Colonic mucosa (tissue), 4 donors: Measurements from ENCODE around the gene URGCP. TPM values are rescaled to one million over a fixed set of nuclear protein-coding genes. Genes with fewer than 3 reads are reported as not detected.
"Not testable (repeated sequence)": the region's sequence is repeated elsewhere in the genome, so short reads cannot be mapped to it uniquely, and the experiment has no call there.

Experiments
- DNase-seq: peaks from one replicate; pipeline ENCODE4 v3.0.0-alpha.2; 2020
- H3K27ac ChIP-seq: fragments of 200-600 bp; one replicate; pipeline ENCODE4 v1.8.0; 2021
- H3K27me3 ChIP-seq: fragments of 200-600 bp; one replicate; pipeline ENCODE4 v1.8.0; 2021
- H3K36me3 ChIP-seq: fragments of 200-600 bp; one replicate; pipeline ENCODE4 v1.8.0; 2021
- H3K4me1 ChIP-seq: fragments of 200-600 bp; one replicate; pipeline ENCODE4 v1.8.0; 2021; ENCODE audit warnings: mild to moderate bottlenecking
- H3K4me3 ChIP-seq: fragments of 200-600 bp; one replicate; pipeline ENCODE4 v1.8.0; 2021
- H3K9ac ChIP-seq, 2 donors: one replicate each; pipeline ENCODE4 v1.7.0; 2013; ENCODE audit warnings: control low read depth in 2 of 2, low read depth in 2 of 2, low read length in 2 of 2
- H3K9me3 ChIP-seq: fragments of 200-600 bp; one replicate; pipeline ENCODE4 v1.8.0; 2021
- intact Hi-C: fragments of 100-400 bp; cut with DNase I; formaldehyde crosslinking; loops from one replicate; pipeline ENCODE4 v1.14.1; 2022
- total RNA-seq, 2 donors: library from RNA; stranded (reverse); fragmentation: NEBNext Ultra II Directional in 1 of 2; extraction: Animal tissue kit (Norgen Biotek cat#: 25700) in 1 of 2; gene quantifications; one replicate each; pipeline ENCODE4 v1.2.1, GENCODE V29; 2021
- TF ChIP-seq, protein P1 (sequence below): fragments of 200-600 bp; IDR thresholded peaks from one replicate; pipeline ENCODE4 v1.8.0; 2022; ENCODE audit warnings: antibody characterized with exemption, mild to moderate bottlenecking
- donor health status: healthy.
- donor health status: DM: no; HTN: no; CAD: no.
- donor health status: DM: no; HTN: no; CAD: no.

URGCP gene
- total RNA-seq, 2 donors from 2014 or later = 45.5 to 65.7 TPM

DNA sequence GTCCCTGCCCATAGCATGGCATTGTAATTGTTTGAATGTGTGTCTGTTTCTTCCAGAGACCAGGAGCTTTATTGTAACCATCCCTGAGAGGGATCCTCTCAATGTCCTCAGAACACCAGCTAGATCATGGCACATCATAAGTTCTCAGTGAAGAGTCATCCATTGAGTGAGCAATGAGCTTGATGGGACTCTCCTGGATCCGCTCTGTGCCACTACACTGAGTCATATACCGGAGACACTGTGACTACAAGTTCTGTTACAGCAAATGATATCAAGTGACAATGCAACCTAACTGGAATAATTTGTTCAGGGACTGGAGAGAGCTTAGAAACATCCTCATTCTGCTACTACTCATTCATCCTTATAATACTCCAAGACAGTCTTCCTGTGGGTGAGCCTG, 62.1 kb downstream of the URGCP start:
- intact Hi-C loops = no loop called here
- DNase-seq = no peak

DNA sequence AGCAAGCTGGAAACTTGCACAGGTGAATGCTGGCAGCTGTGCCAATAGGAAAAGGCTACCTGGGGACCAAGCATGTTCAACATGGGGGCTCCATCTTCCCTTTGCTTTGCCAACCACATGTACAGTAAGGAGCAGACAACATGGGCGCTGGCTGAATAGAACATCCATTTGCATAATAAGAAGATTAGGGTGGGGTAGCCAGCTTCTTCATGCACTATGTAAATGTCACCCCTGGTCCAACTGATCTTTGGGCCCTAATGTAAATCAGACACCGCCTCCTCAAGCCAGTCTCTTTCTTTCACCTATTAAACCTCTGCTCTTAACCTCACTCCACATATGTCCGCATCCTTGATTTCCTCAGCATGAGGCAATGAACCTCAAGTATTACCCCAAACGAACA, 63.1 kb downstream of the URGCP start:
- DNase-seq = no peak
- Histone ChIP-seq H3K4me3 (no peak overlapping the region), H3K27ac (no peak overlapping the region), H3K4me1 (no peaks in the 10 kb centered on the region), H3K9ac (no peak overlapping the region), H3K9me3 (no peaks in the 10 kb centered on the region), H3K36me3 (no peaks in the 10 kb centered on the region), H3K27me3 (no peaks in the 10 kb centered on the region)
- TF ChIP-seq, protein P1, sequence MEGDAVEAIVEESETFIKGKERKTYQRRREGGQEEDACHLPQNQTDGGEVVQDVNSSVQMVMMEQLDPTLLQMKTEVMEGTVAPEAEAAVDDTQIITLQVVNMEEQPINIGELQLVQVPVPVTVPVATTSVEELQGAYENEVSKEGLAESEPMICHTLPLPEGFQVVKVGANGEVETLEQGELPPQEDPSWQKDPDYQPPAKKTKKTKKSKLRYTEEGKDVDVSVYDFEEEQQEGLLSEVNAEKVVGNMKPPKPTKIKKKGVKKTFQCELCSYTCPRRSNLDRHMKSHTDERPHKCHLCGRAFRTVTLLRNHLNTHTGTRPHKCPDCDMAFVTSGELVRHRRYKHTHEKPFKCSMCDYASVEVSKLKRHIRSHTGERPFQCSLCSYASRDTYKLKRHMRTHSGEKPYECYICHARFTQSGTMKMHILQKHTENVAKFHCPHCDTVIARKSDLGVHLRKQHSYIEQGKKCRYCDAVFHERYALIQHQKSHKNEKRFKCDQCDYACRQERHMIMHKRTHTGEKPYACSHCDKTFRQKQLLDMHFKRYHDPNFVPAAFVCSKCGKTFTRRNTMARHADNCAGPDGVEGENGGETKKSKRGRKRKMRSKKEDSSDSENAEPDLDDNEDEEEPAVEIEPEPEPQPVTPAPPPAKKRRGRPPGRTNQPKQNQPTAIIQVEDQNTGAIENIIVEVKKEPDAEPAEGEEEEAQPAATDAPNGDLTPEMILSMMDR = no peak
- intact Hi-C loops = no loop called here

More for the DNA sequence above, 62.1 kb downstream of the URGCP start:
- Histone ChIP-seq H3K9ac (no peak overlapping the region), H3K9me3 (no peaks in the 10 kb centered on the region), H3K36me3 (no peaks in the 10 kb centered on the region), H3K27me3 (no peaks in the 10 kb centered on the region), H3K4me3 (no peak overlapping the region), H3K27ac (no peak overlapping the region), H3K4me1 (no peaks in the 10 kb centered on the region)
- TF ChIP-seq, protein P1 = no peak

GRCh38 chr7:43838201-43838658, 68.2 kb downstream of the URGCP start:
- no peak overlapping the region for H3K9ac ChIP-seq
- no peaks in the 10 kb centered on the region for H3K36me3 ChIP-seq
- no peaks in the 10 kb centered on the region for H3K27me3 ChIP-seq
- no peak overlapping the region for H3K27ac ChIP-seq
- intact Hi-C loops = loop anchor here (5.0 kb wide), 3 partner anchors 116 to 261 kb away; no protein-coding TSS in a partner anchor
- TF ChIP-seq, protein P1 = no peak
- H3K4me3 ChIP-seq = no peak overlapping the region
- no peaks in the 10 kb centered on the region for H3K4me1 ChIP-seq
- no peak for DNase-seq
- H3K9me3 ChIP-seq = no peaks in the 10 kb centered on the region

DNA sequence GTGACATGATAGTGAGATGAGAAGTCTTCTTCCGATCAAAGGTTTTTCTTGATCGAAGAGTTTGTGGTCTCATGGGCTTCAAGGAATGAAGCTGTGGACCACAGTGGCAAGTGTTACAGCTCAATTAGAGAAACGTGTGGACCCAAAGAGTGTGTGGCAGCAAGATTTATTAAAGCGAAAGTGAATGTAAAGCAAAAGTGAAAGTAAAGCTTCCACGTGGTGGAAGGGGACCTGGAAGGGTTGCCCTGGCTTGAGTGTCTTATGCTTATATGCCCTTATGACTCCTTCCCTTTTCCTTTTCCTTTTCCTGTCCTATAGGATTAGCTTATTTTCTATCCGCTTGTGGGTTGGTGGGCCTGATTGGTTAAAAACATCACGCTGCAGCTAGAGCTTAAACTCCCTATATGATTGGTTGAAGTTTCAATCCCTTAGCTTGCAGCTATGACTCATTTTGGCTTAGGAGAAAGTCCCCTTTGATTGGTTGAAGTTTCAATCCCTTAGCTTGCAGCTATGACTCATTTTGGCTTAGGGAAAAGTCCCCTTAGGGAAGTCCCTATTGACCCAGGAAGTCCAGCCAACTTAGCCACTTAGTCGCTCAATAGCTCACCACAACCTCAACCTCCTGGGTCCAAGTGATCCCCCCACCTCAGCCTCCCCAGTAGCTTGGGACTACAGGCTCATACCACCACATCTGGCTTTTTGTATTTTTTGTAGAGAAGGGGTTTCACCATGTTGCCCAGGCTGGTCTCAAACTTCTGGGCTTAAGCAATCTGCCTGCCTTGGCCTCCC, 71.7 kb downstream of the URGCP start:
- DNase-seq = no peak
- intact Hi-C loops = loop anchor here (5.0 kb wide), 3 partner anchors 112 to 257 kb away; no protein-coding TSS in a partner anchor
- Histone ChIP-seq H3K9ac (no peak overlapping the region), H3K27ac (no peak overlapping the region), H3K27me3 (no peaks in the 10 kb centered on the region), H3K4me3 (no peak overlapping the region), H3K4me1 (no peaks in the 10 kb centered on the region), H3K36me3 (no peaks in the 10 kb centered on the region), H3K9me3 (no peaks in the 10 kb centered on the region)
- TF ChIP-seq, protein P1 = no peak

GRCh38 chr7:43830917-43831316, 75.5 kb downstream of the URGCP start:
- H3K9ac ChIP-seq, DNase-seq, H3K9me3 ChIP-seq, intact Hi-C loops, H3K36me3 ChIP-seq, H3K27me3 ChIP-seq, H3K4me3 ChIP-seq, H3K4me1 ChIP-seq, H3K27ac ChIP-seq: not testable (repeated sequence)

Other genes starting within 250 kb of the URGCP start
- 10 to 100 TPM; 24.8 to 45.1 TPM for gene COA1, start 177.1 kb downstream of the URGCP start, total RNA-seq
- 10 to 100 TPM in 1 of 2 donors, 1 to 10 TPM in 1; 5.4 to 14.7 TPM for gene BLVRA, start 147.9 kb downstream of the URGCP start, total RNA-seq
- gene MRPS24, start 37.1 kb downstream of the URGCP start, total RNA-seq = 100 to 1,000 TPM; 102 to 160 TPM
- gene UBE2D4, start 19.8 kb upstream of the URGCP start, total RNA-seq = 10 to 100 TPM in 1 of 2 donors, 1 to 10 TPM in 1; 8.9 to 12.8 TPM
- not detected for gene SPDYE1, start 91.3 kb upstream of the URGCP start, total RNA-seq
- 100 to 1,000 TPM in 1 of 2 donors, 10 to 100 TPM in 1; 81.4 to 106 TPM for gene DBNL, start 138.1 kb upstream of the URGCP start, total RNA-seq
- gene PGAM2, start 159.0 kb upstream of the URGCP start, total RNA-seq = under 1 TPM; 0.29 to 0.52 TPM
- gene POLM, start 175.9 kb upstream of the URGCP start, total RNA-seq = 10 to 100 TPM; 17.2 to 25.9 TPM
- gene AEBP1, start 197.7 kb upstream of the URGCP start, total RNA-seq = 10 to 100 TPM; 21.4 to 30.4 TPM
- gene POLD2, start 217.0 kb upstream of the URGCP start, total RNA-seq = 100 to 1,000 TPM in 1 of 2 donors, 10 to 100 TPM in 1; 54.8 to 161 TPM
- 1 to 10 TPM in 1 of 2 donors, not detected in 1; 2.2 TPM for gene MYL7, start 234.7 kb upstream of the URGCP start, total RNA-seq